Left cardiac atrium (tissue), 4 donors: ENCODE measurements around the gene PRKACB. TPM values are rescaled to one million over a fixed set of nuclear protein-coding genes. Genes with fewer than 3 reads are reported as not detected.
A peak's percentile ranks its signal among the peaks of the same experiment; 100 is the strongest.

Experiments
- ATAC-seq, 2 donors: fragments of 200-7000 bp; cut with Tn5 transposase; one replicate each; pipeline ENCODE4 v1.9.1; 2020; ENCODE audit warnings: mild to moderate bottlenecking in 2 of 2, moderate library complexity in 2 of 2
- DNase-seq: peaks from one replicate; pipeline ENCODE4 v3.0.0-alpha.2; 2020
- intact Hi-C, 2 donors: fragments of 100-400 bp; cut with DNase I; formaldehyde crosslinking; loops; one replicate each; pipeline versions ENCODE4 v1.14.1 to v1.15.1; 2022 to 2023
- total RNA-seq, 2 donors: library from RNA; stranded (reverse); fragmentation: NEBNext Ultra II Directional; extraction: Animal tissue kit (Norgen Biotek cat#: 25700); gene quantifications; one replicate each; pipeline ENCODE4 v1.2.1, GENCODE V29; 2021
- donor health status: DM: no; HTN: yes; CAD: no.
- donor health status: DM: no; HTN: yes; CAD: no; lungs with severe emphysema.
- donor health status: DM: yes; HTN: yes; CAD: no.
- donor health status: Dilated cardiomyopathy.

PRKACB gene
- total RNA-seq, 2 donors from 2014 or later = 44.4 to 44.5 TPM

DNA sequence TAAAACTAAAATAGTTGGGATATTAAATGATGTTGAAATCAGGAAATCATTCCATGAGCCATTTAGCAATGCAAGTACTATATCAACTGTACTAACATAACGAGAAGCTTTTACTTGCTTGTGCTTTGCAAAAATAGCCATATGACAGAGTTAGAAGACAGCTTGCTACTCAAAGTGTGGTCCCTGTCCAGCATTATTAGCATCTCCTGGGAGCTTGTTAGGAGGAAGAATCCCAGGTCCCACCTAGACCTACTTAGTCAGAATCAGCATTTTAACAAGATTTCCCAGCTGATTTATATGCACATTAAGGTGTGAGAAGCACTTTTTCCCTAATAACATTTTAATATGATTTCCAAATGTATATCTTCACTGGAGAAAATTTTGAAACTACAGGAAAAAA lies 4.7 kb downstream of the PRKACB start:
- intact Hi-C loops = loop anchor here in 1 of 2 donors (10.0 kb wide), 1 partner anchor 286 kb away; no protein-coding TSS in a partner anchor
- DNase-seq (no peak), ATAC-seq (no peak)

- intact Hi-C loops = no loop called here
- ATAC-seq = no peak
- DNase-seq = no peak
Measured at GRCh38 chr1:84152649-84153056, 8.6 kb downstream of the PRKACB start.

GRCh38 chr1:84155517-84155916 lies 11.4 kb downstream of the PRKACB start:
- intact Hi-C loops = no loop called here
- no peak for DNase-seq
- ATAC-seq = no peak

DNA sequence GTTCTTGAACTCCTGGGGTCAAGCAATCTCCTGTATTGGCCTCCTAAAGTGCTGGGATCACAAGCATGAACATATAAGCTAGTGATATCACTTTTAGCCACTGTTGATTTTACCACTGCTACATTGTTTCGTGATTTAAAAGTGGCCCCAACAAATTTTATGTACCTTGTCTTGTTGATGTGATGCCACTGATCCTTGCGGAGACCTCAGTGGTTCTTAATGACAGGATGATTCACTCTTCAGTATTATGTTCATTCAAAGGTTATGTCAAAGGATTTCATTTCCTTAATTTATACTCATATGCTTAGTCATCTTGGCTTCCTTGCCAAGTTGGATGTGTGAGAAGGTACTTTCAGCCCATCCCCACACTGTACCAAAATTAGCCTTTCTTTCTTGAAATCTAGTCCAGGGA lies 12.1 kb downstream of the PRKACB start:
- DNase-seq (no peak), ATAC-seq (peak in 1 of 2 donors; percentile 49)
- intact Hi-C loops = no loop called here

GRCh38 chr1:84159533-84160240 lies 15.6 kb downstream of the PRKACB start:
- intact Hi-C loops = no loop called here
- ATAC-seq (no peak), DNase-seq (no peak)

- DNase-seq = no peak
- ATAC-seq = no peak
- intact Hi-C loops = no loop called here
Measured at GRCh38 chr1:84162295-84162694, 18.2 kb downstream of the PRKACB start.

GRCh38 chr1:84163123-84163931 lies 19.3 kb downstream of the PRKACB start:
- ATAC-seq (no peak), DNase-seq (no peak)
- intact Hi-C loops = no loop called here

- intact Hi-C loops = no loop called here
- DNase-seq (no peak), ATAC-seq (no peak)
Measured at GRCh38 chr1:84164161-84164560, 20.1 kb downstream of the PRKACB start.

DNA sequence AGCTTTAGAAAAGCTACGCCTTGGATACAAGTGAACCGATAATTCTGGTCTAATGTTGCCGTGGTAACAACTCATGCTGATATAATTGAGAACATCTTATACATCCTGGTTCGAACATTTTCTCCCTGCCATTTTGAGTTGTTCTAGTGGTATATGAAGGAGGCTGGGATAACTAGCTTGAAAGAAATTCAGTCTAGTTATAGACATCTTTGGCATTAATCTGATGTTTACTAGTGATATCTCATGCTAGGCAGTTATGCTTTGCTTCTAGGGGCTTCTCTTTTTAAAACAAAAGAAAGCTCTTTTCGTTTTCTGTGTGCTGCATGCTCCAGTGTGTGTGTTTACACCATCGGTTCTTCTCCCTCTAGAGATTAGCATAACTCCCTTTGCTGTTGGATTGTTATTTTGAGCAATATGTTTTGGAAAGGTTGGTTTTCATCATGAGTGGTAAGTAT lies 20.5 kb downstream of the PRKACB start:
- intact Hi-C loops = no loop called here
- DNase-seq = no peak
- no peak for ATAC-seq

DNA sequence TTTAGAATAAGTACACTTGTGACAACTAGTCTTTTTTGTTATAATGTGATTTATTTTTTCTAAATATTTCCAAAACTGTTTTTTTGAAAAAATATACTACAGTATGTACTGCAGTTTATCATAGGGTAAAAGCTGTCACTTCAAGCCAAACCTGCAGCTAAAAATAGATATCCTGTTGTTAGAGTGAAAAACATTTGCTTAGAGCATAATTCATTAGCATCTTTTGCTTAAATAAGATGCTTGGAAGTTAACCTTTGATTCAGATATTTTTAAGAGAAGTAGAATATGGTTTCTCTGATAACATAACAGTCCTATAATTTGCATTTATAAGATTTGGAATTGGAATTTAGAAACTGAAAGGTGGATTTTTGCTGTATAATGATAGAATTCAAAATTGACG lies 21.5 kb downstream of the PRKACB start:
- intact Hi-C loops = no loop called here
- DNase-seq = no peak
- no peak for ATAC-seq

DNA sequence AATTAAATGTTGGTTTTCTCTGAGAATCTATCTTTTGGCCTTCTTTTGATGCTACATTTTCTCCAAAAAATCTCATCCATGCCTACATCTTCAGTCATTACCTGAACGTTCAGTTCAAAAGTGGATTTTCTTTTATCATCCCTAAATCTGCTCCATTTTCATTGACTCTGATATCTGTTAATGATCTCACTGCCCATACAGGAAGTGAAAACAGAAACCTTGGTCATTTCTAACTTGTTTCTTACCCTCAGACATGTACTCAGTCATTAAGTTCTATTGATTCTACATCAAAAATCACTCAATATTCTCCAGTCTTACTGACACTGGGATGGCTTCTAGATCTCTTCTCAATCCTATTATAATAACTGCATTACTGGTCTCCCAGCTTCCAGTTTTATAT lies 22.7 kb downstream of the PRKACB start:
- intact Hi-C loops = no loop called here
- ATAC-seq (no peak), DNase-seq (no peak)

DNA sequence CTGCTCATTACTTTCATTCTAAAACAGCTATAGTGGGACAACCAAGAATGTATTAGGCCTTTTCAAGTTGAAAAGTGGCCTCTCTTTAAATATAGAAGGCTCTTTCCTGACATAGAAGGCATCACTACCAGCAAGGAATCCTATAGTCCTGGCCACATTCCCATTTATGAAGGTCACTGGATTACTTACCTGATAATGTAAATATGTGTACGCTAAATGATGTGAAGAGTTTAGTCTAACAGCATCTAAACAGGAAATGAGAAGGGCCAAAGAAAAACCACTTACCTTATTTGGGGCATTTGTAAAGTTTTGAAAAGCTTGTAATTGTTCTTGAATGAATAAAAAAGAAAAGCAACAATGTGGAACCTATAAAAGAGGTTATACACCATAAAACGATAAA lies 24.7 kb downstream of the PRKACB start:
- intact Hi-C loops = no loop called here
- DNase-seq = no peak
- ATAC-seq = no peak

DNA sequence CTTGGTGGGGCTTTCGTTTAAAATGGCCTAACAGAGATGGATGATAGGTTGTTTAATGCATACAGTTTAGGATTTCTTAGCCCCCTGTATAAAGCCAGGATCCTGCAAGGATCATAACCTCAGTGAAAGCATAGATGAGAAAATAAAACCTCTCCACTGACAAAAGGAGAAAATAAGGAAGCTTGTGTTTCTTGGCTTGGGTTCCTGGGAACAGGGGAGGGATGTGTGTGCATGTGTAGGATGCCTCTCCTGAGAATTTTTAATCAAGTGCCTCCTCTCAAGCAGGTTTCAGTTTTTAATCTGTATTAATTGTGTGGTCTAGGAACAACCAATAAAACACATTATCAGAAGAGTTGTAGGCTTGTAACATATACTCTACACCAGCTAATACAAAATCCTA lies 26.1 kb downstream of the PRKACB start:
- ATAC-seq (no peak), DNase-seq (no peak)
- intact Hi-C loops = no loop called here

- intact Hi-C loops = no loop called here
- DNase-seq = no peak
- no peak for ATAC-seq
Measured at GRCh38 chr1:84171481-84171880, 27.4 kb downstream of the PRKACB start.

- DNase-seq (no peak), ATAC-seq (no peak)
- intact Hi-C loops = no loop called here
Measured at GRCh38 chr1:84174051-84174556, 30.0 kb downstream of the PRKACB start.

DNA sequence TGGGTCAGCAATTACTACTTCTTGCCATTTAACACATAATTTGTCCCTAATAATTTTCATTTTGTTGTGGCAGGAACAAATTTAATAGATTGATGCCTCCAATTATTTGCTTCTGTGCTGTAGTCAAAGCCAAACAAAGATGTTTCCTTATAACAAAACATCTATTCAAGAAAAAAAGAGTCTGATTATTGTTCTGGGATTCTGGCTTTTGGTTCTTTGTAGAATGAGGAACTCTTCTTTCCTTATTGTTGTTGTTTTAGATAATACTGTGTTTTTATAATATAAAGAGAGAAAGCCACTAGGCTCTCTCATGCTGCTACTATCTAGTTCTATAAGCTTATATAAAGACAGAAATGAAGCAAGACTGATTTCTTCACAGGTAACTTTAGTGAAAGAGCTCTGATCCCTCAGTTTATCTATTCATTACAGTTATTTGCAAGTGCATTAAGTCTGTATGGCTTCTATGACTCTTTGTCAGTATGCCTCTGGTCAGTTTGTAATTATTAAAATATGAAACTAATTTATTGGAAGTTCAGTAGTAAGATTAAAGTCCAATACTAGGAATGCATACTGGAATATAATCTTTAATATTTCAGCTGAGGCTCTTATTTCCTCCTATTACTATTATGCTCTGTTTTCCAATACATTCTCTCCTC lies 37.4 kb downstream of the PRKACB start:
- ATAC-seq (no peak), DNase-seq (no peak)
- intact Hi-C loops = no loop called here

GRCh38 chr1:84190455-84190854 lies 46.4 kb downstream of the PRKACB start:
- no peak for ATAC-seq

DNA sequence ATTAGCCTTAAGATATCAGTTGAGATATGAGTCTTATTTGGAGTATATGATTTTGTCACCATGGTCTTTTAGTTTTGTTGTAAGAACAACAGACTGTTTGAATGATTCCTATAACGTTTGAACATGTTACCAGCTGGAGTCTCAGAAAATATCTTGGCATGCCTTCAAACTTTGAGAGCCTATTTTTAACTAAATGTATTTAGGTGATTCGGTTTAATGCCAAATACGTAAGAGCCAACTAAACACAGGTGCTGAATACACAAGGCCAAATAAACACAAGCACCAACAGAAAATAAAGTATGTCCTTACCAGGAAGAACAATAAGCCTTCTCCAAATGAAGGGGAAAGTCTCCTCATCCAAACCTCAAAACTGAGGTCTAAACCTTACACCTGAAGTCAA lies 48.6 kb downstream of the PRKACB start:
- no peak for ATAC-seq
- no peak for DNase-seq
- intact Hi-C loops = no loop called here

More at GRCh38 chr1:84190455-84190854, 46.4 kb downstream of the PRKACB start:
- no peak for DNase-seq
- intact Hi-C loops = no loop called here

- DNase-seq (no peak), ATAC-seq (no peak)
- intact Hi-C loops = no loop called here
Measured at GRCh38 chr1:84198832-84199231, 54.8 kb downstream of the PRKACB start.

- no peak for ATAC-seq
- DNase-seq = no peak
- intact Hi-C loops = no loop called here
Measured at GRCh38 chr1:84199257-84199656, 55.2 kb downstream of the PRKACB start.
